Left ventricle myocardium inferior (tissue), 1 donor: ENCODE measurements around the gene NKTR. TPM values are rescaled to one million over a fixed set of nuclear protein-coding genes. Genes with fewer than 3 reads are reported as not detected.

Experiments used
- DNase-seq: peaks from one replicate; pipeline ENCODE4 v3.0.0-alpha.2; 2020
- H3K27ac ChIP-seq: fragments of 200-600 bp; replicated peaks from 2 replicates; pipeline ENCODE4 v1.8.0; 2021
- H3K27me3 ChIP-seq: fragments of 200-600 bp; 2 replicates; pipeline ENCODE4 v1.8.0; 2021; ENCODE audit warnings: low read depth
- H3K36me3 ChIP-seq: fragments of 200-600 bp; 2 replicates; pipeline ENCODE4 v1.8.0; 2021
- H3K4me1 ChIP-seq: fragments of 200-600 bp; 2 replicates; pipeline ENCODE4 v1.8.0; 2021
- H3K4me3 ChIP-seq: fragments of 200-600 bp; 2 replicates; pipeline ENCODE4 v1.8.0; 2021; ENCODE audit warnings: mild to moderate bottlenecking, moderate library complexity
- H3K9me3 ChIP-seq: fragments of 200-600 bp; replicated peaks from 2 replicates; pipeline ENCODE4 v1.8.0; 2021
- intact Hi-C: fragments of 100-400 bp; cut with micrococcal nuclease; formaldehyde crosslinking; loops from one replicate; pipeline ENCODE4 v1.11.0; 2022
- total RNA-seq: library from RNA; stranded (reverse); fragmentation: NEBNext Ultra II Directional; extraction: Animal tissue kit (Norgen Biotek cat#: 25700); gene quantifications from one replicate; pipeline ENCODE4 v1.2.1, GENCODE V29; 2021
- TF ChIP-seq, protein P1 (sequence below): fragments of 200-600 bp; IDR thresholded peaks from 2 replicates; pipeline ENCODE4 v1.8.0; 2021; ENCODE audit warnings: antibody characterized with exemption, mild to moderate bottlenecking, borderline replicate concordance
- donor health status: DM: no; HTN: yes; CAD: no; lungs with severe emphysema.

Gene NKTR
- total RNA-seq, 1 donor from 2014 or later: 20.0 TPM

- no peak for DNase-seq
- intact Hi-C loops: loop anchor here (10.0 kb wide), 1 partner anchor 86 kb away; no protein-coding TSS in a partner anchor
- H3K9me3 ChIP-seq: no peaks in the 10 kb centered on the region
- peaks cover 63% of the 10 kb centered on the region for H3K4me1 ChIP-seq
- H3K27me3 ChIP-seq: no peaks in the 10 kb centered on the region
- H3K4me3 ChIP-seq: no peak overlapping the region
- TF ChIP-seq, protein P1, sequence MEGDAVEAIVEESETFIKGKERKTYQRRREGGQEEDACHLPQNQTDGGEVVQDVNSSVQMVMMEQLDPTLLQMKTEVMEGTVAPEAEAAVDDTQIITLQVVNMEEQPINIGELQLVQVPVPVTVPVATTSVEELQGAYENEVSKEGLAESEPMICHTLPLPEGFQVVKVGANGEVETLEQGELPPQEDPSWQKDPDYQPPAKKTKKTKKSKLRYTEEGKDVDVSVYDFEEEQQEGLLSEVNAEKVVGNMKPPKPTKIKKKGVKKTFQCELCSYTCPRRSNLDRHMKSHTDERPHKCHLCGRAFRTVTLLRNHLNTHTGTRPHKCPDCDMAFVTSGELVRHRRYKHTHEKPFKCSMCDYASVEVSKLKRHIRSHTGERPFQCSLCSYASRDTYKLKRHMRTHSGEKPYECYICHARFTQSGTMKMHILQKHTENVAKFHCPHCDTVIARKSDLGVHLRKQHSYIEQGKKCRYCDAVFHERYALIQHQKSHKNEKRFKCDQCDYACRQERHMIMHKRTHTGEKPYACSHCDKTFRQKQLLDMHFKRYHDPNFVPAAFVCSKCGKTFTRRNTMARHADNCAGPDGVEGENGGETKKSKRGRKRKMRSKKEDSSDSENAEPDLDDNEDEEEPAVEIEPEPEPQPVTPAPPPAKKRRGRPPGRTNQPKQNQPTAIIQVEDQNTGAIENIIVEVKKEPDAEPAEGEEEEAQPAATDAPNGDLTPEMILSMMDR: no peak
- peak overlapping the region; percentile 96 for H3K27ac ChIP-seq
- H3K36me3 ChIP-seq: peaks cover 15% of the 10 kb centered on the region
These were observed 58.4 kb downstream of the NKTR start for GRCh38 chr3:42658771-42659390.

GRCh38 chr3:42659451-42660130 lies 59.1 kb downstream of the NKTR start:
- Histone ChIP-seq H3K36me3 (peaks cover 15% of the 10 kb centered on the region), H3K27me3 (no peaks in the 10 kb centered on the region), H3K27ac (peak overlapping the region; percentile 96), H3K4me3 (no peak overlapping the region), H3K9me3 (no peaks in the 10 kb centered on the region), H3K4me1 (peaks cover 60% of the 10 kb centered on the region)
- DNase-seq: no peak
- intact Hi-C loops: loop anchor here (10.0 kb wide), 1 partner anchor 85 kb away; no protein-coding TSS in a partner anchor
- TF ChIP-seq, protein P1: no peak

DNA sequence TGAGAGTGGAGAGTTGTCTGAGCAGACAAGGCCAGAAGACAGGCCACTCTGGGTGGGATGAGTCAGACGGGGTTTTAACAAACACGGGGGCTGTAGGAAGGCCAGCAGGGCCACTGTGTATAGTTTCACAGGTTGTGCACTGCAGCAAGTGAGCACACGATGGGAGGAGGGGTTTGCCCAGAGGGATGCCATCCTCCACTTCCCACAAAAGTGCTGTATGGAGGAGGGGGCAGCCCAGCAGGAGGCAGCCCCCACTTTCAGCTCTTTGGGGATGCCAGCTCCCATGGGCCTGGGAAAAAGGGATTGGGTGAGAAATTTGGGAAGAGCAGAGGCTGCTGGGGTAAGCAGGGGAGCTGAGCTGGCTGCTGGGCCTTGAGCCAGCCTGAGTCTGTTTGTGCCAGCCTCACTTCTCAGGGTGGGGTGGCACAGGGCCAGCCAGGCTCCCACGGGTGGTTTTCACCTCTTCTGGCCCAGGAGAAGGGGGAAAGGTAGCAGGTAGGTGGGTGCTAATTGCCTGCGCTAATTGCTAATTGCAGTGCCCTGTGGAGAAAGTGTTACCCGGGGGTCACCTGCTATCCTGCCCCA lies 59.7 kb downstream of the NKTR start:
- H3K27me3 ChIP-seq: no peaks in the 10 kb centered on the region
- TF ChIP-seq, protein P1: no peak
- intact Hi-C loops: no loop called here
- no peak for DNase-seq
- H3K9me3 ChIP-seq: no peaks in the 10 kb centered on the region
- peaks cover 60% of the 10 kb centered on the region for H3K4me1 ChIP-seq
- H3K27ac ChIP-seq: peak overlapping the region; percentile 96
- peaks cover 15% of the 10 kb centered on the region for H3K36me3 ChIP-seq
- no peak overlapping the region for H3K4me3 ChIP-seq

GRCh38 chr3:42660898-42661297 lies 60.4 kb downstream of the NKTR start:
- TF ChIP-seq, protein P1: peak; percentile 26

DNA sequence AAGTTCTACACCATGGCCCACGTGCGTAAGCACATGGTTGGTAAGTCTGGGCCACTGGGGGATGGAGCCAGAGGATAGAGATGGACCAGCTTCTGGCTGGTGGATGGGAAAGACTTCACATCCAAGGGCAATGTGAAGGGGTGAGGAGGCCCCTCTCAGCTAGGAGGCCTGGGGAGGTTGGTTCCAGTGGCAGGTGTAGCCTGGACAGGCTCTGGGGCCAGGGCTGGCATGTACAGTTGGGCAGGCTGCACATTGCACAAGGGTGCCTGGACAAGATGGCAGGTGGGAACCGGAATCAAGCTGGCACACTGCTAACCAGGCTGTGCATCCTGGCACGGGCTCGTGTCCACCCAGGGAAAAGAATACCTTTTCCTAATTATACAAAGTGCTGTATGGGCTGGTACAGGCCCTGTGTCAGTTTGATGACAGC lies 61.1 kb downstream of the NKTR start:
- Histone ChIP-seq H3K36me3 (peaks cover 15% of the 10 kb centered on the region), H3K4me3 (no peak overlapping the region), H3K27me3 (no peaks in the 10 kb centered on the region), H3K27ac (peak overlapping the region; percentile 96), H3K9me3 (no peaks in the 10 kb centered on the region), H3K4me1 (peaks cover 60% of the 10 kb centered on the region)
- intact Hi-C loops: no loop called here
- no peak for DNase-seq
- TF ChIP-seq, protein P1: no peak

More at GRCh38 chr3:42660898-42661297, 60.4 kb downstream of the NKTR start:
- DNase-seq: no peak
- Histone ChIP-seq H3K27ac (peak overlapping the region; percentile 96), H3K36me3 (peaks cover 15% of the 10 kb centered on the region), H3K4me1 (peaks cover 60% of the 10 kb centered on the region), H3K4me3 (no peak overlapping the region), H3K27me3 (no peaks in the 10 kb centered on the region), H3K9me3 (no peaks in the 10 kb centered on the region)
- intact Hi-C loops: no loop called here
